Measurements from ENCODE around the gene LAMA2. TPM values are rescaled to one million over a fixed set of nuclear protein-coding genes. Genes with fewer than 3 reads are reported as not detected.

LAMA2 gene
- total and polyA plus RNA-seq, 2 of the 8 experiments (the other 6 are each of a cell fraction or from before 2014, with no cell fraction given) = 1.3 to 3.8 TPM

- Histone ChIP-seq H3K27ac (ENCODE audit: low read depth, low read length) (no peak overlapping the region), H3K4ac (replicated peaks; ENCODE audit: insufficient read length, low read depth, low read length) (no peak overlapping the region), H3K18ac (ENCODE audit: extremely low read depth, low read length) (no peak overlapping the region), H2BK5ac (ENCODE audit: low read depth, low read length) (no peak overlapping the region), H3K9me3 (ENCODE audit: insufficient read depth in 2 of 2, low read depth in 1 of 2, low read length in 1 of 2) (no peaks in the 10 kb centered on the region), H3K56ac (replicated peaks; ENCODE audit: insufficient read length, low read depth, low read length) (no peak overlapping the region), H3K14ac (ENCODE audit: insufficient read length) (no peak overlapping the region), H2AK5ac (ENCODE audit: low read depth, low read length) (no peak overlapping the region), H4K91ac (replicated peaks; ENCODE audit: insufficient read length, low read length) (no peak overlapping the region), H3K4me3 (ENCODE audit: extremely low read depth in 1 of 4, insufficient read depth in 2 of 4, low read depth in 3 of 4, low read length in 4 of 4) (no peak overlapping the region), H4K5ac (ENCODE audit: insufficient read length, low read depth, low read length) (no peak overlapping the region), H3K79me2 (ENCODE audit: control insufficient read depth in 1 of 2, insufficient read depth in 2 of 2, low read length in 2 of 2) (no peaks in the 10 kb centered on the region), H3K36me3 (ENCODE audit: control insufficient read depth in 2 of 4, insufficient read depth in 4 of 4, low read length in 3 of 4) (no peaks in the 10 kb centered on the region), H3K27me3 (replicated peaks in 1 of 4; ENCODE audit: control insufficient read depth in 3 of 4, extremely low read depth in 1 of 4, insufficient read depth in 3 of 4, low read length in 3 of 4) (no peaks in the 10 kb centered on the region), H3K23me2 (ENCODE audit: low read depth, low read length) (no peaks in the 10 kb centered on the region), H2BK12ac (ENCODE audit: low read depth, low read length) (no peak overlapping the region), H2AFZ (ENCODE audit: low read length) (no peak overlapping the region), H2BK20ac (ENCODE audit: low read length) (no peak overlapping the region), H2BK15ac (ENCODE audit: low read length) (no peak overlapping the region), H4K8ac (ENCODE audit: extremely low read depth, insufficient read depth, low read length) (no peak overlapping the region), H3K4me2 (ENCODE audit: insufficient read depth in 1 of 2, low read depth in 2 of 2, low read length in 2 of 2) (no peak overlapping the region), H3K23ac (ENCODE audit: insufficient read length) (no peak overlapping the region), H3K4me1 (replicated peaks in 1 of 4; ENCODE audit: control insufficient read depth in 3 of 4, insufficient read depth in 4 of 4, low read length in 3 of 4) (no peaks in the 10 kb centered on the region), H3K9ac (replicated peaks in 1 of 4; ENCODE audit: extremely low read depth in 1 of 4, low read depth in 3 of 4, low read length in 3 of 4) (no peak overlapping the region), H2BK120ac (replicated peaks; ENCODE audit: low read depth, low read length) (no peak overlapping the region), H4K20me1 (replicated peaks in 1 of 2; ENCODE audit: control insufficient read depth in 1 of 2, insufficient read depth in 2 of 2, low read length in 2 of 2) (no peaks in the 10 kb centered on the region), H3K79me1 (ENCODE audit: low read depth, low read length) (no peaks in the 10 kb centered on the region)
- ChIA-PET POLR2A (ENCODE audit: partially characterized antibody) (no interaction called here), CTCF (ENCODE audit: partially characterized antibody) (interaction anchor here (0.6 to 4.7 kb wide), 3 partner anchors 9 to 536 kb away, joined by 3 to 23 read pairs (median 7); no protein-coding TSS in a partner anchor)
- no peak for DNase-seq (ENCODE audit: low read depth in 1 of 2, low spot score in 2 of 2)
- no peak for FAIRE-seq
- 91% methylated on average over 2 of the region's 2 CpGs; no CpG with 5 or more reads in 1 of the 2 experiments for WGBS, 2 experiments (ENCODE audit: extremely low coverage in 1 of 2, insufficient coverage in 1 of 2, insufficient read length in 1 of 2, insufficient replicate concordance in 2 of 2, low coverage in 1 of 2, low lambda C conversion rate in 2 of 2, missing lambda C conversion rate in 1 of 2)
- TF ChIP-seq, protein P1, sequence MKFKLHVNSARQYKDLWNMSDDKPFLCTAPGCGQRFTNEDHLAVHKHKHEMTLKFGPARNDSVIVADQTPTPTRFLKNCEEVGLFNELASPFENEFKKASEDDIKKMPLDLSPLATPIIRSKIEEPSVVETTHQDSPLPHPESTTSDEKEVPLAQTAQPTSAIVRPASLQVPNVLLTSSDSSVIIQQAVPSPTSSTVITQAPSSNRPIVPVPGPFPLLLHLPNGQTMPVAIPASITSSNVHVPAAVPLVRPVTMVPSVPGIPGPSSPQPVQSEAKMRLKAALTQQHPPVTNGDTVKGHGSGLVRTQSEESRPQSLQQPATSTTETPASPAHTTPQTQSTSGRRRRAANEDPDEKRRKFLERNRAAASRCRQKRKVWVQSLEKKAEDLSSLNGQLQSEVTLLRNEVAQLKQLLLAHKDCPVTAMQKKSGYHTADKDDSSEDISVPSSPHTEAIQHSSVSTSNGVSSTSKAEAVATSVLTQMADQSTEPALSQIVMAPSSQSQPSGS (IDR thresholded peaks at IDR 0.05; ENCODE audit: low read length) = no peak
These were observed 360.4 kb downstream of the LAMA2 start for GRCh38 chr6:129243377-129243776.
